Stimulated activated CD8-positive, alpha-beta memory T cell treated with anti-CD3 and anti-CD28 coated beads, Interleukin-7, amount 100 ng/mL, for 48 hours (primary cell): Measurements from ENCODE around the gene PELO.
"Not testable (repeated sequence)": the region's sequence is repeated elsewhere in the genome, so short reads cannot be mapped to it uniquely, and the experiment has no call there.

Experiments
- DNase-seq, 2 donors: peaks; one replicate each; pipeline ENCODE4 v3.0.0-alpha.2; 2020; ENCODE audit warnings: low read depth in 1 of 2; ENCODE audit errors: extremely low read depth in 1 of 2

PELO gene, protein sequence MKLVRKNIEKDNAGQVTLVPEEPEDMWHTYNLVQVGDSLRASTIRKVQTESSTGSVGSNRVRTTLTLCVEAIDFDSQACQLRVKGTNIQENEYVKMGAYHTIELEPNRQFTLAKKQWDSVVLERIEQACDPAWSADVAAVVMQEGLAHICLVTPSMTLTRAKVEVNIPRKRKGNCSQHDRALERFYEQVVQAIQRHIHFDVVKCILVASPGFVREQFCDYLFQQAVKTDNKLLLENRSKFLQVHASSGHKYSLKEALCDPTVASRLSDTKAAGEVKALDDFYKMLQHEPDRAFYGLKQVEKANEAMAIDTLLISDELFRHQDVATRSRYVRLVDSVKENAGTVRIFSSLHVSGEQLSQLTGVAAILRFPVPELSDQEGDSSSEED

DNA sequence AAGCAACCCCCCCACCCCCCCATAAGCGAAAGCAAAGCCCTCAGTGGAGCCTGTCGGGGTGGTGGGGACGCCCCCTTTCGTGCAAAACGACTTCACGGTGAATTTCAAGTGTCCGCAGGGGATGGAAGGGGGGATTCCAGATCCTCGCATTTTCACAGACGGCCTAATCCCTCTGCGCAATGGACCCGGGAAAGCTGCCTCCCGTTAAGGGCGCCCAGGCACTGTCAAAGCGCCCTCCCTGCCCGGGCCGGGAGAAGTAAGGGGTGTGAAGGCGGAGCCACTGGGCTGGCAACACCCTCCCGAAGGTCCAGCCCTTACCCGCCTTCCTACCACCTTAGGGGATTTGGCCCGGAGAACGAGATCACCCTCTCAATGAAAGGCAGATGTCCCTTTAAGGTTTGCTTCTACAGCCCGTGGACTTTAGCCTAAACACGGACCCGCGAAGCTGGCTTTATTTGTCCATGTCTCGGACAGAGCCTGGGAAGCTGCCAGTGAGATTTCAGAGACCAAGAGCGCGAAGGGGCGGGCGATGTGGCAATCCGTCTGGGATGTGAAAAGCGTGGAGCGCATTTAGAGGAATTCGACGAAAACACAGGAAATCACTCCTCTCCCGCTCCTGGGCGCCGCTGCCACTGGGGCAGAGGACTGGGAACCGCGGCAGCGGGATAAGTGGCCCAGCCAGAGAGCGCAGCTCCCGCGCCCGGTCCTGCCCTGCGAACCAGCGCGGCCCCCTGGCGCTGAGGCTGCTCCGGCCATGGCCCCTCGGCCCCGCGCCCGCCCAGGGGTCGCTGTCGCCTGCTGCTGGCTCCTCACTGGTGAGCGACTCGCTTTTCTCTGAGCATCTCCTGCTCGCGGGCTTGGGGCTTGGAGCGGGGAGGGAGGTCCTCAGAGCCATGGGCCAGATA, at the start of gene PELO, which contains the start of gene ITGA1:
Gene PELO (plus strand): TSS at position 317 of the 905 bp plus-strand sequence. CDS start 12,479 bp downstream, outside the sequence.
Gene ITGA1 (plus strand): TSS at position 317 of the 905 bp plus-strand sequence. CDS start 438 bp downstream, at position 755.
- DNase-seq, result no peak

DNA sequence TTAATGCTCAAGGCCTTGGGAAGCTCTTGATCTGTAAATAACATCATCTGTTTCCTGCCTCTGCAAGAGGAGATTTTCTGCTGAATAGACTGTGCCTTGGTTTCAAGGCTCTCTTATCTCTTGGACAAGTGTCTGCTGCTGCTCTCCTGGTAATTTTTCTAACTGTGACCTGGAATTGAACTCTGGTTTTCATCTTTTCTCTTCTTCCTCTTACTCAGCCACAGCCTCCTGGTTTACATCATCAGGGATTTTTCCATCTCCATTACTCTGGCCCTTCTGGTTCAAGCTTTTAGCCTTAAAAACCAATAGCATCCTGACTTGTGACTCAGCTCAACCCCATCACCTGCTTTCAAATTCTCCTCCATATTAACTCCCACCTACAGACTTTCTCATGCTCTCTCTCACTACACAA, 49.6 kb upstream of the PELO start:
- DNase-seq, result no peak

DNA sequence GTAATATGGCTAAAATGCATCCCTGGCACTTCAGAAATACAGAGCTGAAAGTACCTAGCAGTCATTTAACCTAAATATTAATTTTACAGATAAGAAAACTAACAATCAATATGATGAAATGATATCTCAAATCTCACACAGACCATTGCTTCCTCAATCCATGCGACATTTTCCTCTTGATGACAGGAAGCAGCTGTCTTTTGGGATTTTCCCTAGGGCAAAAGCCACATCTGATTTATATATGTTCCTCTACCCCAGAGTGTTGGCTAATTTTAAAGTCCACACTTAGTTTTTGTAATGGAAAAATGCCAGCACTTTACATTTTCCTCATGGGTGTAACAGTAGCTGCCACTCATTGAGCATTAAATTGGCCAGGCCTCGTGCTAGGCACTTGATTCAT, 47.7 kb upstream of the PELO start:
- DNase-seq, result no peak

DNA sequence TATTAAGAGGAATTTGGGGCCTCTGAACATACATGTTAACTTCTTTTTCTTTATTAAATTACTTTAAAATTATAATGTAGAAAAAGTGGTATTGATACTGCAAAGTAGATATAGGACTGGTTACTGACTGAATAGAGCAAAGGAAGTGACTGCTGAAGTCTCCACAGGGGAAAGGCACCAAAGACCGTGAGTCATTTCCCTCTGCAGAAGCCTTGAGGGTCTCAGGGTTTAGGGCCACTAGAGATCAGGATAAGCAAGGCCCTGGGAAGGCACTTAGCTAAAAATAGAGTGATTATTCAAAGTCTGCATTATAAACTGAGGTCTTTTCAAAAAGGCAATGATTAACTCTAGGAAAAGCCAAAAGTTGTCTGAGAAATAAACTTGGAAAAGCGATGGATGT, 44.7 kb upstream of the PELO start:
- DNase-seq, result no peak

DNA sequence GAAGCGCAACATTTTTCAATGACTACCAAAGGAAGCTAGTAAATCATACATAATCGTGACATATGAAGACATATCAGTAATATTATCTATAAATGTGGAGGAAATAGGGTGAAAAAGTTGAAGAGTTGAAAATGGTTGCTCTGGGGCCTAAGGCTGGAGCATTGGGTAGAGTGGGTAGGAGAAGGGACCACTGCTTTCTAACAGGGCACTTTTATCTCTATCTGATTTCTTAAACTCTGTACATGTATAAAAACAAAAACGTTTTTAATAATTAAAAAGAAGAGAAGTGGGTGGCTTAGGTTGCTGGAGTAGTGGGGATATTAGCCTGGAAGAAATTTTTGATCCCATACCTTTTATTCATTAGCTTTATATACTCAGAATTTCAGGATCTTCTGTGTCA, 44.2 kb upstream of the PELO start:
- DNase-seq, result no peak

DNA sequence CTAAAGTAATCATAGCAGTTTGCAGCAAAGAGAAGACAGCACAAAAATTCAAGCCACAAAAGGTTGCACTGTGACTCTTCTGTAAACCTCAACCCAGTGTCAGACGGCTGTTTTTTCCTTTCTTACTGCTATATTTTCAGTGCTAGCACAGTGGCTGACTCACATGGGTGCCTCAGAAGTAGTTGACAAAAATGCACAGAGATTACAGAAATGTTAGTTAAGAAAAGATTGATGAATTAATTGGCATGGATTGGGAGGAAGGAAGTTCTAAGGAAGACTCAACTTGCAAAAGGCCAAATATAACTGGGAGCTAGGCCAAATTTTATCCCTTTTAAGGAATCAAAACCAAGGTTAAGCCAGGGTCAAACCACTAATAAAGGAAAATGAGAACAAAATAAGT, 43.7 kb upstream of the PELO start:
- peak in 1 of 2 donors; percentile 31 for DNase-seq

DNA sequence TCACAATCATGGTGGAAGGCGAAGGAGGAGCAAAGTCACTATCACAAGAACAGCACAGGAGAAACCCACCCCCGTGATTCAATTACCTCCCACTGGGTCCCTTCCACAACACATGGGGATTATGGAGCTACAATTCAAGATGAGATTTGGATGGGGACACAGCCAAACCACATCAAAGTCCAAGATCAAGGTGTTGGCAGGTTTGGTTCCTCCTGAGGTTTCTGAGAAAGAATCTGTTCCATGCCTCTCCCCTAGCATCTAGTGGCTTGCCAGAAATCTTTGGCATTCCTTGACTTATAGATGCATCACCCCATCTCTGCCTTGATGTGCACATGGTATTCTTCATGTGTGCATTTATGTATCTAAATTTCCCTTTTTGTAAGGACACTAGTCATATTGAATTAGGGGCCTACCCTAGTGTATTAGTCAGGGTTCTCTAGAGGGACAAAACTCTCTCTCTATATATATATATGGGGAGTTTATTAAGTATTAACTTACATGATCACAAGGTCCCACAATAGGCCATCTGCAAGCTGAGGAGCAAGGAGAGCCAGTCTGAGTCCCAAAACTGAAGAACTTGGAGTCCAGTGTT, 42.8 kb upstream of the PELO start:
- DNase-seq, result not testable (repeated sequence)

DNA sequence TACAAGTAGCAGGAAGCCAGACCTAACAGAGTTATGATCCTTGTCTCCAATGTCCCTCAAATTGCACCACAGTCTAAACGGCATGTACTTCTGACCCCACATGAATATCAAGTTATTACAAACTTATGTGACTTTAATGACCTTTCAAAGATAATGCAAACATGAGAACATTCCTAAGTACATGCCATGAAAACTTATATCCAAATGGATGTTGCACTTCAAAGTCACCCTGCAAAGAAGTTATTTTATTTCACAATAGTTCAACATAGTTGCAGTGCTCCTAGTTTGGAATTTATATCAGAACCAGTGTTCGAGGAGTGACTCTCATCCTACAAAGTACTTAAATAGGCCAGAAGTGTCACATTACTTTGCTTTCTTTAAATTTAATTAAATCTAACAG, 41.2 kb upstream of the PELO start:
- DNase-seq, result no peak

DNA sequence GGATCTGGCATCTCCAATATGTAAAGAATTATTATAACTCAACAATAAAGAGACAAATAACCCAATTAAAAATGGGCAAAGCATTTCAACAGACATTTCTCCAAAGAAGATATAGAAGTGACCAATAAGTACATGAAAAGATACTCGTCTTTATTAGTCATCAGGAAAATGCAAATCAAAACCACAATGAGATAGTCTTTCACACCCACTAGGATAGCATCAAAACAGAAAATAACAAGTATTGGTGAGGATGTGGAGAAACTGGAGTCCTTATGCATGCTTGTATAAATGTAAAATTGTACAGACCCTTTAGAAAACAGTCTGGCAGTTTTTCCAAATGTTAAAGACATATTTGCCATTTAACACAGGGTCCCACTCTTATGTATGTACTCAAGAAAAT, 39.1 kb upstream of the PELO start:
- DNase-seq, result no peak

DNA sequence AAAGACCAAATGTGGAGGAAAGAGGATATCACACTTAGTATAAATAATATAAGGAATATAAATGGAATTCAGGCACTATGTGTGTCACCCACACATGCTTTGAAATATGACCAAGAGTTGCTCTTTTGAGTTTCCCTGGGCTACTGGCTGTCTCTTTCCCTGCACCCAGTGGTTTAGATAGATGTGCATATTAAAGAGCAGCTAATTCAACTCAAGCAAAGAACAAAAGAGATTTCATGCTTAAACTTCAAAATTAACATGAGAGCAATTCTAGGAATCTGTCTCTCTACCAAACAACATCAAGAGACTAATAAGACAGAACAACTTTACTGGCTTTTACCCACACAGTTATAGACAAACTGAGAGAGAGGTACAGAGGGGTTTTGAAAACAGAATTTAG, 38.0 kb upstream of the PELO start:
- DNase-seq, result no peak

DNA sequence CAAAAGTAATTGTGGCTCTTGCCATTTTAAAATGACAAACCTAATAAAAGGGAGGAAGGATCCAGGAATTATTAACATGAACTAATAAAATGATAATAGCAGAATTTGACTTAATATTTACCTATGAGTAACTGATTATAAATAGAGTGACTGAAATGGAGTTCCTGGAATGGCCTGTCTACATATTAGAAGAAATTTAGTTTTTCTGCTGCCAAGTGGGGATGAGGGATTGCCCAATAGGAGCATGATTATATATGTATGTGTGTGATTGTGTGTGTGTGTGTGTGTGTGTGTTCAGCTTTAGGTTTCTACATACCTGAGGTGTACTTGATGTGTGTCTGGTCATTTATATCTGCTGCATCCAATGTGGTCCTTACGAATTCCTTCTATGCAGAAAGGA, 36.6 kb upstream of the PELO start:
- DNase-seq, result no peak

DNA sequence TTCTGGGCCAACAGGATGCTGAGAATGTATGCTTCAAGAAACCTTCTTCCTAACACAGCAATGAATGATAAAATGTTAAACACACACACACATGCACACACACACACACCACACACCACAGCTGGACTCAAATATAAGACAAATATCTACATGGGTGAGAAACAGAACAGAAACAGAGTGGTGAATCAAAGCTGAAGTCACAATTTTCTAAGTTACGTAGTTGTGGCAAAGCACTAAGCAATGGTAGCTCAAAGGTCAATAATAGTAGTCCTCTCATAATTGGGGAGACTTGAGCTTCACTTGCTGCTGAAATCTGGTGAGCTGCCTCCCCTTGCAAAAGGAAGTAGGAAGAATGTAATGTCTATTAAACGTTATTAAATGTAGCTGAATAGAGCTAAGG, 33.7 kb upstream of the PELO start:
- no peak for DNase-seq

DNA sequence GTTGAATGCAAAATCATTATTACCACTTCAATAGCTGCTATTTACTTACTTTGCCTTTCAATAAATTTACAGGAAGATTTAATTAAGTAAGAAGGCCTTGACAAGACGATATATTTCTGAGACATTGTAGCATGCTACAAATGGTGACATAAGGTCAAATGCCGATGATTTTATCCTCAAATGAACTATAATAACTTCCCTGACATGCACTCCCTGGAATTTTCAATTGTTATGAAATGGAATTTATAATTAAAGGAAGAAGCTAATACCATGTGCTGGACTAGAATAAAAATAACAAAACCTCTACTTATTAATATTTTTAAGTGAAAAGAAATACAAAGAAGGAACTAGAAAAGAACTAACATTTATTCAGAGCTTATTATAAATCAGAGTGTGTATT, 30.2 kb upstream of the PELO start:
- DNase-seq, result no peak

DNA sequence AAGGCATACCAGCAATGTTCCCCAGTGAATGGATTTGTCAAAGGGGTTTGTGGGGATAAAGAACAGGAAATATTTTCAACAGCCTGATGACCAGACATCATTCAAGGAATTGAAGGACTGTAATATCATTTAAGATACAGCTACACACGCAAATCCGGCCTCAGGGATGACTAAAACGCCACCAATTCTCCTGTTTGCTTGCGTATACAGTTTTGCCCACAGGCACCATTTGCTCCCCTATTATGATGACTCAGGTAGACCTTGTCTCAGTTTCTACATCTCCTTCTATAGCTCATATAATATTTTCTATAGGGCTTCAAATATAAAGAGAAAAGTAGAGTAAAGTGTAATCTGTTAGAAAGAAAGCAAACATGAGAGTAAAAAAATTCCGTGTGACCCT, 29.7 kb upstream of the PELO start:
- DNase-seq, result no peak

DNA sequence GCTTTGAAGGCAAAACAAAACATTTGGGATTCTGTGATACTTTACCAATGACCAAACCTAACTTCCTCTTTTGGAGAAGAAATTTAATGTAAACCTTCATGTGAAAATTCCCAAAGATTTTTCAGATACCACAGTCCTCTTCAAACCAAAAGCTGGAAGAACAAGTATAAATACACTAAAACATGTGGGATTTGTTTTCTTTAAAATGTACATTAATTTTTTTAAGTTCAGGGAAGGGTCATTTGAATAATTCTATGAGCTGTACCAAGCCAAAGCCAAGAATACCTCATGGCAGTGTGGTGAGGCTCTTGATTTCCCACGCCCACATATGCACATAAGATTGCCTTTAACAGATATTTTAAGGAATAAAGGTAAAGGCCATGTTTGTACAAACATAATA, 28.4 kb upstream of the PELO start:
- DNase-seq, result no peak

DNA sequence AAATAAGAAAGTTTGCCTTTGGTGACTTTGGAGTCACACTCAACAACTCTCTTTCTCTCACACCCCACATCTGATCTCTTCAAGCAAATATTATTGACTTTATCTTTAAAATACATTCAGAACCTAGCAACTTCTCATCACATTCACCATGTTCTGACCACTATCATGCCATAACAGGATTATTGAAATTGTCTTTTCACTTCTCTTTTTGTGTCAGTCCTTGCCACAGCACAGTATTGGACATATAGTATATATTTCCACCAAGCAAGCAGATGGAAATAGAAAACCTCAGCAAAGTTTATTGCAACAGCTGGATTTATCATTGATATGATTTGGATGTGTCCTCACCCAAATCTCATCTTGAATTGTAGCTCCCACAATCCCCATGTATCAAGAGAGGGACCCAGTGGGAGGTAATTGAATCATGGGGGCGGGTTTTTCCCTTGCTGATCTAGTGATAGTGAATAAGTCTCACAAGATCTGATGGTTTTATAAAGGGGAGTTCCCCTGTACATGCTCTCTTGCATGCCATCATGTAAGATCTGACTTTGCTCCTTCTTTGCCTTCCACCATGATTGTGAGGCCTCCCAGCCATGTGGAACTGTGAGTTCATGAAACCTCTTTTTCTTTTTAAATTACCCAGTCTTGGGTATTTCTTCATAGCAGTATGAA, 26.9 kb upstream of the PELO start:
- DNase-seq, result peak in 1 of 2 donors; percentile 40

DNA sequence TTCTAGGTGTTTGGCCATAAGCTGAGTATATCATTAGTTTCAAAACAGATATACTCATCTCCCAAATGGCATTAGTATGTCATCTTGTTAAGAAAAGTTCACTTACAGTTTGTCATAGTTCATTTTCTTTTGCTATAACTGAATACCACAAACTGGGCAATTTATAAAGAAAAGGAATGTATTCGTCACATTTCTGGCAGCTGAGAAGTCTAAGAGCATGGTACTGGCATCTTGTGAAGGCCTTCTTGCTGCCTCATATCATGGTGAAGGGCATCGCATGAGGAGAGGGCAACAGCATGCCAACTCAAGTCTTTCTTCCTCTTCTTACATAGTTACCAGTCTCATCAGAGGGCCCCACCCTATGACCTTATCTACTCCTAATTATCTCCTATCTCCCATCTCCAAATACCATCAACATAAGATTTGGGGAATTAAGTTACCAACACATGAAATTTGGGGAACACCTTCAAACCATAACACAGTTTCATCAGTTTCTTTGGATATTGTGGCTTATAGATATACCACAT, 20.4 kb upstream of the PELO start:
- DNase-seq, result no peak

DNA sequence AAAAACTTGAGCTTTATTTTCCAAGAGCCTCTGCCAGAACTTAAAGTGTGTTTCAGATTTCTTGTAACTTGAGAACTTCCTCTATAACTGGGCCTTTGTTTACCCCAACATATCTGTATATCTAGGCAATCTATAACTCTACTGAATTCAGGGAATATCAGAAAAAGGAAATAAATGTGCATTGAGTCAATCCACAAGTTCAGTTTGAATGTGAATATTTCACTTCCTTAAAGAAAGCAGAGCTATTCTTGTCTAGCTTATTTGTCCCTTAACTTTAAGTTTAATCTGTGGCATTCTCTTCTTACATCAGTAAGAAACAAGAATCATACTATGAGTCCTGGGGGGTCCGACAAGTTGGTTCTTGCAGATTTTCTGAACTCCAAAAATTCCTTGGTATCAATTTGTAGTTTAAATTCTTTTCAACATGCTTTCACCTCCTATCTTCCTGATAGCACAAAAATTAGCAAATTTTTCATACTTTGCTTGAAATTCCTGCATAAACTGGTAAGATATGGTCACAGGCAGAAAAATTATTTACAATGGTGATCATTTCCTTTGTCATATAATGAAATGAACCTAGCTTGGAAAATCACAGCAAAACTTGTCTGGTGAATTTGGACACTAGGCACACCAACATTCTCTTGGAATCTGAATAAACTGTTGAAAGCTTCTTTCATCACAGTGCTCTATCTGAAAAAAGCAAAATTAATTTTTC, 19.8 kb upstream of the PELO start:
- no peak for DNase-seq

DNA sequence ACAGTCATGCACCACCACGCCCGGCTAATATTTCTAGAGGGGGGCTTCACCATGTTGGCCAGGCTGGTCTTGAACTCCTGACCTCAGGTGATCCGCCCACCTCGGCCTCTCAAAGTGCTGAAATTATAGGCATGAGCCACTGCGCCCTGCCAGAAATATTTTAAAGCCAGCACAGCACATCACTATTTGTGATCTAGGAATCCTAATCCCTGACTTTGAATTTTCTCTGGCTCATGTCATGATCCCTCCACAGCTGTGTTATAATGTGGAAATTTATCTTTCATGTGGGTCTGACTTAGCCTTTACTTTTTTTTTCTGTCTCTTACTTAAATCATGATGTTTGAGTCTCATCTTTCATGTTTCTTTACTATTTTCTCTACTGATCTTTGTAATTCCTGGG, 18.7 kb upstream of the PELO start:
- DNase-seq, result no peak

DNA sequence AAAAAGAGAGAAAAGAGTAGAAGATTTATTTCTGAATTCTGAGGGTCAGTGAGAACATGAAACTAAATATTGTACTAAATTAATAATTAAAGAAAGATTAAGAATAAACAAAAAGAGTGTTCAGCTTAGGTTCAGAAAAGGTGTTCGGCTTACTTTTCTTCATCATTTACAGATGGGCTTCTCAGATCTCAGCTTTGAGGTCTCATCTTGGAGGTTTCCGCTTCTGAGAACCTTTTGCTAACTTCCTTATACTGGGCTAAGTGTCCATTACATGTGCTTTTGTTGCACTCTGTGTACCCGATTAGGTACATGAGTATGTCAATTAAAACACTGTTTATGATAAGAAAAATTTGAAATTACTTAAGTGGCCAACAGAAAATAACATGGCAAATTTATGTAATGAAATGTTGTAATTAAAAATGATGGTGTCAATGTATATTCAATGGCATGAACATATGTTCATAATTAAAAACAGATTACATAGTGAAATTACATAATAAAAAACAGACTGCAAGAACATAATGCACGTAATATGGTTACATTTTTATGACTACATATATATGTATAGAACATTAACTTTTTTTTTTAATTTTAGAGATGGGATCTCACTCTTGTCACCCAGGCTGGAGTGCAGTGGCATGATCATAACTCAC, 17.3 kb upstream of the PELO start:
- DNase-seq, result no peak
